ENCODE results near the gene RNF183.
"Not testable (repeated sequence)": the region's sequence is repeated elsewhere in the genome, so short reads cannot be mapped to it uniquely, and the experiment has no call there.

Gene RNF183

DNA sequence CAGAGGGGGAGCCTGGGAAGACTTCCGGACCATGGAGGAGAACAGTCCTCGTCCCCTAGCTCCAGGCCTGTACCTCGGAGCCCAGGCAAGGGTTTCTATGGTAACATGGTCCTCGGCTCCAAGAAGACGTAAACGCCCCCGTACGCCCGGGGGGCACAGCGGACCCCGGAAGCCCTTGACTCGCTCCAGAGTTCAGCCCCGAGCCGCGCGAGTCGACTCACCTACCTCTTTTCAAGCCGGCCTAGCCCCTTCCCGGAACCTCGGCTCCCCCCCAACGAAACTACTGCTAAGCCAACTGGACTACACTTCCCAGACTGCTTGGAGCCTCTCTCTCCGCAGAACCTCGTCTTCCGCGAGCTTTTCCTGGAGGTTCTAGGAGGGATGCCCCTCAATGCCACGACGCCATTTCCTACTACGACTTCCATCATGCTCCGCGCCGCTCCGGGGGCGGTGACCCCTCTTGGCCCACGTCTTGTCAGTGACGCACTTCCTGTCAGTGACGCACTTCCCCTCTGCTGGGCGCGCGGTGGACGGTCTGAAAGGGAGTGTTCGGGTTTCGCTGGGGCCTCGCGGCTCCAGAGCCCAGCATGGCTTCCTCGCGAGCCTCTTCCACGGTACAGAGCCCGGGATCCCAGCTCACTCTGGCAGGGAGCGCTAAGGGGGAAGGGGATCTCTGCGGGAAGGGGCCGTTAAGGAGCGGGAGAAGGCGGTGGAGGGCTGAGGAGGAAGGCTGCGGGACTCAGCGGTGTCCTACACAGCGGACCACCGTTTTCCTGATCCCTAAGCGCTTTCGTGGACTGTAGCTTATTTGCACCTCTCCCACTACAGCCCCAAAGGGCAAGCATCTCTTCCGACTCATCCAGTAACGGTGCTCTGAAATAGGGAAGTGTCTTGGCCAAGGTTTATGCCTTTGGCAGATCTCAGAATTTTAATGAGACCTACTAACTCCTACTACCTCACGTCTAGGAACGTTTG lies 27.7 kb downstream of the RNF183 start, which contains the start of the genes CDC26 and PRPF4:
Gene CDC26 (minus strand): TSS at position 416 of the 975 bp plus-strand sequence. CDS start 3,065 bp downstream, outside the sequence.
Gene PRPF4 (plus strand): TSS at position 502 of the 975 bp plus-strand sequence. CDS start 86 bp downstream, at position 588.
- DNase-seq (ENCODE audit: low read depth in 3 of 3, low spot score in 1 of 3): peak; percentile 80 to 90 (median 82)

- DNase-seq (ENCODE audit: low read depth in 3 of 3, low spot score in 1 of 3): no peak
Measured at GRCh38 chr9:113274474-113275156, 28.6 kb downstream of the RNF183 start.

GRCh38 chr9:113269871-113270270 lies 33.3 kb downstream of the RNF183 start:
- DNase-seq (ENCODE audit: low read depth in 3 of 3, low spot score in 1 of 3): no peak

- no peak for DNase-seq (ENCODE audit: low read depth in 3 of 3, low spot score in 1 of 3)
Measured at GRCh38 chr9:113269355-113269754, 33.8 kb downstream of the RNF183 start.

DNA sequence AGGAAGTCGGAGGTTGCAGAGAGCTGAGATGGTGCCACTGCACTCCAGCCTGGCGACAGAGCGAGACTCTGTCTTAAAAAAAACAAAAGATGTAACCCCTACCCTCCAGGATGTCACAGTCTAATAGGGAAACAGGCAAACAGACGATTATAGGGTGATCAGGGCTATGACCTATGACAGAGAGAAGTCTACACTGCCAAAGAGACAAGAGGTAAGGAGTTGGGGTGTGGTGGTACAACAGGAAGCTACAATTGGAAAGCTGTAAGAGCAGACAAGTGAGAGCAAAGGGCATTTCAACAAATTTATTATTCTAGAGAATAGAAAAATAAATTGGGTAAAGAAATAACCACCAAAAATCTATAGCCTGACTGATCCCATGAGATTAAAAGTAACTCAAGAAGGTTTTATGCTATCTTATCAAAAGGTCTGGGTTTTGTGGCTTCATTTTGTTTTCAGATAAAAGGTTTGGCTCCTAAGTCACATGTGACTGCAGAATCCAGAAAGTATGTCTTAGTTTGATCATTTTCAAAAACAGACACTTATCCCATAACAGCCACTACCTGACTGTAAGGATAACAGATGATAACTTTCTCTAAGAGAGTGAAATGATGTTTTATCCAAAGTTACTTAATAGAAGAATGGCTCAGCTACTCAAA lies 35.1 kb downstream of the RNF183 start:
- DNase-seq (ENCODE audit: low read depth in 3 of 3, low spot score in 1 of 3): no peak

DNA sequence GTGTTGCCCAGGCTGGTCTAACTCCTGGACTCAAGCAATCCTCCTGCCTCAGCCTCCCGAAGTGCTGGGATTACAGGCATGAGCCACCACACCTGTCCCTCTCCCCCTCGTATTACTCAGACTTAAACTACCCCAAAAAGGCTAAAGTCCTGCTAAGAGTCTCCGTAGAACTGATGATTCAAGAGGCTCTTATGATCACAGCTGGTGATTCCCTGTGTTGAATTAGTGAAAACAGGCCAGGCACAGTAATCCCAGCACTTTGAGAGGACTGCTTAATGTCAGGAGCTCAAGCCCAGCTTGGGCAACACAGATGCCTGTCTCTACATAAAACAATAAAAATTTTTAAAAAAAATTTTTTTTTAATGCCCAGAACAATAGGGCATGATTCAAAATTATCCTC lies 37.0 kb downstream of the RNF183 start:
- no peak for DNase-seq (ENCODE audit: low read depth in 3 of 3, low spot score in 1 of 3)

DNA sequence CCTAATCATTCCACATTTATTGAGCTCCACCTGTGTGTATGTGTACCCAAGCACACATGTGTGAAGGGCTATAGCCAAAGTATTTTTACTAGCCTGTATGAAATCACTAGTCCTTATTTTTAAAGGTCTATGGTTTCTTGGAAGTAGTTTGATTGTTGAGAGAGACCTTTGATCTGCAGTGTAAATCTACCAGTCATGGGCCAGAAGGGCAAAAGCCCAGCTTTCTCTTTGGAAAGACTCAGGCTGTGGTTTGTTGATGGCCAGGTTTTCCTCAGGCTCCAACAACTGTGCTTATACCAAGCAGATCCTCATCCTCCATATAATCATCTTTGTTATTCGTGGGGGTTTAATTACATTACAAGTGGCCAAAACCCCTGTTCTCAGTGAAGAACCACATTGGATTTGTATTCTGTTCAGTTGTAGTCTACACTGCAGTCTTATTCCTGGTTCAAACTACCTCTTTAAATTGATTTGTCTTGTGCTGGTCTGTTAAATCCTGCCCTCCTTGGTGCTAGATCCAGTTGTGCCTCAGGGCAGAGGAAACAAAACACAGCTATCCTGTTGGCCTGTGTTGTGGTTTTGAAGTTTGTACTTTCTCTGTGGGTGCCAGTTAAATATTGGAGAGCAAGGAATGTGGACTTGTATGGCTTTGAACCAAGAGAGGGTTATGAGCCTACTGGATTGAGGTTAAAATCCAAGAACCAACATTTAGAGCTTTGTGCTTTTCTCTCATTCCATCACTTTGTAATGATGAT lies 41.1 kb downstream of the RNF183 start:
- DNase-seq (ENCODE audit: low read depth in 3 of 3, low spot score in 1 of 3): no peak

DNA sequence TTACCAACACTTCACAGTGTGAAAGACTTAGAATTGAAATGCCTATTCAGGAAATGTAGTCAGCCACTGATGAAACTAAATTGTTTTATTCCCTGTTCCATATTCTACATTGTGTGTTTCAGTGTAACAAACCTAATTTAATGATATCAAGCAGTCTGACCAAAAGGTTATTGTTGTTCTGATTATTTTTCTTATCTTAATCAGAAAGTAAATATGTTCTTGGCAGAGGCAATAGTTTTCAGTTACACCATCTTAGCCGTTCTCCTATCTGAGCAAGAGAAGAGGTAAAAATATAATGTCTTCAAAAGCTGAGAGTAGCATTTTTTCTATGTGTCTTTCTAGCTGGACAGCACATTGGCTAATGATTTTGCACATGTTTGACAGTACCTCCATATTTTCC lies 44.9 kb downstream of the RNF183 start:
- DNase-seq (ENCODE audit: low read depth in 3 of 3, low spot score in 1 of 3): no peak

DNA sequence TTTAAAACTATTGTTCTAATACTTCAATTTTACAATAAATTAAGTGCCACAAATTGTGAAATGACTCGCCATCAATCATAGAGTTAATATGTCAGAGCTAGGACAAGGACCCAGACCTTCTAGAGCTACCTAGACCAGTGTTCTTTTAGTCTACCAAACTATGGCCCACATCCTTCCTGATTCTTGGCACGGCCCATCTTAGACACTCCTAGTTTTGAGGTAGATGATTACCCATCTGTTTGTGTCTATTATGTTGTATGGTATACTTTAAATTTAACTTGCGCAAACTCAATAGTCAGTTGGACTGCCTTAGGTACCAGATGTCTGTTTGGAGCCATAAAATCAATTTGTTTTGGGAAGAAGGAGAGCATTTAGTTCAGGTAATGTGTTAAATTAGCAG lies 45.3 kb downstream of the RNF183 start:
- DNase-seq (ENCODE audit: low read depth in 3 of 3, low spot score in 1 of 3): no peak

DNA sequence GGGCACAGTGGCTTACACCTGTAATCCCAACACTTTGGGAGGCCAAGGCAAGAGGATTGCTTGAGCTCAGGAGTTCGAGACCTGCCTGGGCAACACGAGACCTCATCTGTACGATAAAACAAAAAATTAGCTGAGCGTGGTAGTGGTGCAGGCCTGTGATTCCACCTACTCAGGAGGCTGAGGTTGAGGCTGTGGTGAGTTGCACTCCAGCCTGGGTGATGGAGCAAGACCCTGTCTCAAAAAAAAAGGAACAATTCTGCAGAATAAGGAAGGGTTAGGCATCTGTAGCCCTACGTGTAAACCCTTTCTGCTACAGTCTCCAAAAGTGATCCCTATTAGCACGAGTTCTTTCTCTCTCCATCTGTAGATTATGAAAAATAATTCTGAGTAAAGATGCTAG lies 47.7 kb downstream of the RNF183 start:
- no peak for DNase-seq (ENCODE audit: low read depth in 3 of 3, low spot score in 1 of 3)

- no peak for DNase-seq (ENCODE audit: low read depth in 3 of 3, low spot score in 1 of 3)
Measured at GRCh38 chr9:113254991-113255390, 48.2 kb downstream of the RNF183 start.

DNA sequence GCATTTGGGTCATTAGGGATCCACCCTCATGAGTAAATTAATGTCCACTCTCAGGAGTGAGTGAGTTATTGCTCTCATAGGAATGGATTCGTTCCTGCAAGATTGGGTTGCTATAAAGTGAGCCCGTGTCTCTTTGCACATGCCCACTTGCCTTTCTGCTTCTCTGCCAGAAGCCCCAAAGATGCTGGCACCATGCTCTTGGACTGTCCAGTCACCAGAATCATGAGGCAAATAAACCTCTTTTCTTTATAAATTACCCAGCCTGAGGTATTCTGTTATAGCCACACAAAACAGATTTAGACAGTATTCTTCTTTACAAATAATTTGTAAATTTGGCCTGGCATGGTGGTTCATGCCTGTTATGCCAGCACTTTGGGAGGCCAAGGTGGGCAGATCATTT lies 52.4 kb downstream of the RNF183 start:
- no peak for DNase-seq (ENCODE audit: low read depth in 3 of 3, low spot score in 1 of 3)

DNA sequence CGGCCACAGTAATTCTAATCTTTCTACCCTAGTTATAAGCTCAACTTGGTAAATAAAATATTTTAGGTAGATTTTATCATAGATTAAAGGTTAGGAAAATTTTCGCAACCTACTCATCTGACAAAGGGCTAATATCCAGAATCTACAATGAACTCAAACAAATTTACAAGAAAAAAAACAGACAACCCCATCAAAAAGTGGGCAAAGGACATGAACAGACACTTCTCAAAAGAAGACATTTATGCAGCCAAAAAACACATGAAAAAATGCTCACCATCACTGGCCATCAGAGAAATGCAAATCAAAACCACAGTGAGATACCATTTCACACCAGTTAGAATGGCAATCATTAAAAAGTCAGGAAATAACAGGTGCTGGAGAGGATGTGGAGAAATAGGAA lies 53.5 kb downstream of the RNF183 start:
- not testable (repeated sequence) for DNase-seq (ENCODE audit: low read depth in 3 of 3, low spot score in 1 of 3)

DNA sequence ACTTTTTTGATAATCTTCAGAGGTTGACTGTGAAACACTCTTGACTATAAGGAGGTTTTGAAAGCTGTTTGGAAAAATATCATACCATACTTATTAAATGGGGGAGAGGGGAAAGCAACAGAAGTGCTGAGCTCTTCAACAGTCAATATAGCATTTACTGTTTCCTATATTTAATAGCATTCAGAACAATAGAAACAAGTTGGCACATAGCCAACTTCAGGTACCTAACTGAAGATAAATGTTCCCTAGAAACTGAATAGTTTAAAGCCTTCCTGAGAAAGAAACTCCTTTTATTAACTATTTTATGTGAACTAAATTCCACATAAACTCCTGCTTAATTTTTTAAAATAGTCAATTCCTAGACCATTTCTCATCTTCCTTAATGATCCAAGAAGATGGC lies 55.5 kb downstream of the RNF183 start:
- no peak for DNase-seq (ENCODE audit: low read depth in 3 of 3, low spot score in 1 of 3)

Measured in stimulated activated CD4-positive, alpha-beta T cell treated with anti-CD3 and anti-CD28 coated beads, TNF-alpha, amount 100 ng/mL, for 1 hour (primary cell).